HG02884 (cell line): ENCODE measurements around the gene GGTLC2.
"Not testable (repeated sequence)": the region's sequence is repeated elsewhere in the genome, so short reads cannot be mapped to it uniquely, and the experiment has no call there.

ENCODE experiments used
- ATAC-seq: cut with Tn5 transposase; IDR thresholded peaks from one replicate; pipeline ENCODE4 v1.9.1; 2021; ENCODE audit warnings: mild to moderate bottlenecking, moderate library complexity; ENCODE audit not compliant: unreplicated experiment

Gene GGTLC2

GRCh38 chr22:22667966-22668880 is 23.8 kb downstream of the GGTLC2 start:
- no peak for ATAC-seq

GRCh38 chr22:22669093-22669492 is 24.7 kb downstream of the GGTLC2 start:
- ATAC-seq = no peak

DNA sequence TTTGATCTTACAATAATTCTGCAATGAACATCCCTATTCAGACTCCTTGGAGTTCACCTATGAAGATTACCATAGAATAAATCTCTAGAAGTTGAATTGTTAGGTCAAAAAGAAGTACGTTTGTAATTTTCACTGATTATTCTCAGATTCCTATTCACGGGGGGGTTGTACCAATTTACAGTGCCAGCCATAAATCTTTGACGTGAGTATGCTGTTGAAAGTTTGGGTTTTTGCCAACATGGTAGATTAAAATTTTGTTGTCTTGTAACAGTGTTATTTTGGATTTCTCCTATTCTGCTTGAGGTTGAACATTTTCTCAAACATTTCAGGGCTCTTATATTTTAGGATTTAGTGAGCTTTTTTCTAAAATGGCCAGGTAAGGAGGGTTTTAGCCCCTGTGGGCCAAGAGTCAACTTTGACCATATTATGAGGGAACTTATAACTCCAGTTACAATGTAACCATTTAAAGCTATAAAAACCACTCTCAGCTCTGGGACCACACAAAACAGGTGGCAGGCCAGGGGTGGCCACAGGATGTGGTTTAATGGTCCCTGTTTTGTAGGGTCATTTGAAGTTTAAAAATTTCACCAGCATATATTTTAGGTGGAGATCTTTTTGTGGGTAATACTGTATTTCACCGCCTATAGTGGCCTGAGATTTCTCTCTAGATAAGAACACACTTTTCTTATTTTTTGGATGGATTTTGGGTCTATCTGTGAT is 25.8 kb downstream of the GGTLC2 start:
- ATAC-seq = no peak

DNA sequence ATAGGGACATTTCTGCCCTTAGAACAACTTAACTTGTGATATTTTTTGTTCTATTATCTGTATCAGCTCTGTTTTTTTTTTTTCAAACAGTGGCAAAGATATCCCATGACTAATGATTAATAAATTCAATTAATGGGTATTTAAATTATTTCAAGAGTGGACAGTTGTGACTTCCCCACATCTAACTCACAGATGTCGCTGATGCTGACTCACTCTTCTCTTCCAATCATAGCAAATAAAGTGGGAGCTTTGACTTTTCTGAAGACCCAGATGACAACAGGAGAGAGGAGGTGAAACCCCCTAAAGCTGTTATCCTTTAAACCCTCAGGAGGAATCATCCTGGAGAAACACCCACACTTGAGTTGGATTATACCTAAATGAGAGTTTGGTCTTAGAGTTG is 27.1 kb downstream of the GGTLC2 start:
- ATAC-seq = no peak

DNA sequence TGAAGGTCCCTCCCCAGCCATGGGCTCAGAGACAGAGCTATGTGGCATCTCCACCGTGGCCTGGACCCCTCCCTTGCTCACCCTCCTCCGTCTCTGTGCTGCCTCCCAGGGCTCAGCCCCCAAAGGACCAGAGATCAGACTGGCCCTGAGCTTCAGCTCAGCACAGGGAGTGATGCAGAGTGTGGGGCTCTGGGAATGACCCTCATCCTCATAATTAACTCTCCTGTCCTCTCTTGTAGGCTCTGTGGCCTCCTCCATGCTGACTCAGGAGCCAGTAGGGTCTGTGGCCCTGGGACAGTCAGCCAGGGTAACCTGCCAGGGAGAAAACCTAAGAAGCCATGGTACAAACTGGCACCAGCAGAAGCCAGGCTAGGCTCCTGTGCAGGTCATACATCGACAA is 28.7 kb downstream of the GGTLC2 start:
- ATAC-seq = no peak

DNA sequence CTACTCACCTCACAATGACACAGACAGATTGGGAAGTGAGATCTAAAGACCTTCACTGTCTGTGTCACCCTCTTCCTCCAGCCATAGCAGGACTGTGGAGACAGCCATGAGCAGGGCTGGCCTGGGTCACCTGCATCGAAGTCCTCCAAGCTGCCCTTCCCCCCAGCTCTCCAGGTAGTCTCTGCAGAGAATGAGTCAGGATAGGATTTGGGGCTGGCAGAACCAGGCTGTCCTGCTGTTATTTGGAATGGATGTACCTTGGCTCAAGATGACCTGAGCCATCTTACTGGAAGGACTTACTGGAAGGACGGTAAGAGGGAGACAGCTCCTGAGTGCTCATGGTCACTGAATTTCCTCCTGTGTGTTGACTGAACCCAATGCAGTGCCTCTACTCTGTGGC is 29.2 kb downstream of the GGTLC2 start:
- no peak for ATAC-seq

GRCh38 chr22:22674467-22674866 is 30.1 kb downstream of the GGTLC2 start:
- ATAC-seq = no peak

GRCh38 chr22:22678970-22679369 is 34.6 kb downstream of the GGTLC2 start:
- no peak for ATAC-seq

DNA sequence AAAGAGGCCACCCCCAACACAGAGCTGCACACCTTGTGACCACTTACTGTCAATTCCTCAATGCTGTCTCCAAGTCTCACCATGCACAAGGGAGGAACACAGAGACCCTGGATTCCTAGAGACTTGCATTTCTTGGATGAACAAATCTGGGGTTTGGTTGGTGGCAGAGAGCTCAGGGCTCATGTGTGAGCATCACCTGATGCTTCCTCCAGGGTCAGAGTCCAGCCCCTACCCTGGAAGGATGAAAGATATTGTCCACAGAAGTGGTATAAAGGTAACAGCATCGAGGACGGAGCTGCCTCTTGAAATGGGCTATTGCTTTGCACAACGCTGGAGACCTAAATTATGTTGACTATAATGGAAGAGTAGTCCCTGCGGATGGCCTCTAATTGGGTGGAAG is 36.0 kb downstream of the GGTLC2 start:
- ATAC-seq = no peak

DNA sequence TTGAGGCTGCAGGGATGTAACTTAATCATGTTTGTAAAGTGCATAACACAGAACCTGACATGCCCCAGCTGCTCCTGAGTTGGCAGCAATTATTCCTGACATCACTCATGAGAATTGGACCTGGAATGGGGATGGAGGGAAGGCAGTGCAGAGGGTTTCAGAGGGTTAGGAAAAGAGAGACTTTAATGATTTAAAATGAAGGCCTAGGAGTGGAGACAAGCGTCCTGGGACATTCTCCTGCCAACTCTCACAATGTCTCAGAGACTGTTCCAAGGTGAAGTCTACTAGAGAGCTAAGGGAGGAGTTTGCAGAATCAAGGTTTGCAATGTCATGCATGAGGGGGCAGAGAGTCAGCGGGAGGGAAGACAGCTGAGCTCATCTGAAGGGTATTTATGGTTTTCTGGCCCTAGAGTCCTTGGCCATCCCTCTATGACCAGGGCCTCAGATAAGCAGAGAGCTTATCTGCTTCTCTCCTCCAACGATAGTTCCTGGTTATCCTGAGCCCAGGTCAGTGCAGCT is 36.9 kb downstream of the GGTLC2 start:
- no peak for ATAC-seq

DNA sequence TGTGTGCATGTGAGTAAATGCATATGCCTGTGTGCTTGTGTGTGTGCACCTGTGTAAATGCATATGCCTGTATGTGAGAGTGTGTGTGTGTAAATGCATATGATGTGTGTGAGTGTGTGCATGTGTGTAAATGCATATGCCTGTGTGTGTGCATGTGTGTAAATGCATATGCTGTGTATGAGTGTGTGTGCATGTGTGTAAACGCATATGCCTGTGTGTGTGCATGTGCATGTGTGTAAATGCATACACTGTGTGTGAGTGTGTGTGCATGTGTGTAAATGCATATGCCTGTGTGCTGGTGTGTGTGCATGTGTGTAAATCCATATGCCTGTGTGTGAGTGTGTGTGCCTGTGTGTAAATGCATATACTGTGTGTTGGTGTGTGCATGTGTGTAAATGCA is 37.8 kb downstream of the GGTLC2 start:
- ATAC-seq = no peak

GRCh38 chr22:22682807-22683667 is 38.6 kb downstream of the GGTLC2 start:
- ATAC-seq = no peak

GRCh38 chr22:22683668-22684361 is 39.4 kb downstream of the GGTLC2 start:
- ATAC-seq = no peak

GRCh38 chr22:22684580-22685561 is 40.5 kb downstream of the GGTLC2 start:
- ATAC-seq = no peak

DNA sequence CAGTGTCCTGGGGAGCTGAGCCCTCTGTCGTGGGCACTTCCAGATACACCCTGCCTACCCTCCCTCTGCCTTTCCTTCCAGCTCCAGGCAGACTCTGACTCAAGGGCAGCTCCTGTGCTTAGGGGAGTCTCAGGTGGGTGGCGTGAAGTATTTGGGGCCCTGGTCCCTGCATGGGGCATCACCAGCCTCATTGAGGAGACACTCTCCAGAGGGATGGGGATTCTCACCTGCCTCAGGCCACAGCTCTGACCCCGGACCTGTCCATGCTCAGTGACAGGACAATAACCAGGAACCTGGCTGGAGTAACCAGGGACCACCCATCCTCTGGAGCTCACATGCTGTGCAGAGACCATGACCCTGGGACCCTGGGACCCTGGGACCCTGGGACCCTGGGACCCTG is 41.2 kb downstream of the GGTLC2 start:
- no peak for ATAC-seq

GRCh38 chr22:22686202-22687115 is 42.0 kb downstream of the GGTLC2 start:
- not testable (repeated sequence) for ATAC-seq

DNA sequence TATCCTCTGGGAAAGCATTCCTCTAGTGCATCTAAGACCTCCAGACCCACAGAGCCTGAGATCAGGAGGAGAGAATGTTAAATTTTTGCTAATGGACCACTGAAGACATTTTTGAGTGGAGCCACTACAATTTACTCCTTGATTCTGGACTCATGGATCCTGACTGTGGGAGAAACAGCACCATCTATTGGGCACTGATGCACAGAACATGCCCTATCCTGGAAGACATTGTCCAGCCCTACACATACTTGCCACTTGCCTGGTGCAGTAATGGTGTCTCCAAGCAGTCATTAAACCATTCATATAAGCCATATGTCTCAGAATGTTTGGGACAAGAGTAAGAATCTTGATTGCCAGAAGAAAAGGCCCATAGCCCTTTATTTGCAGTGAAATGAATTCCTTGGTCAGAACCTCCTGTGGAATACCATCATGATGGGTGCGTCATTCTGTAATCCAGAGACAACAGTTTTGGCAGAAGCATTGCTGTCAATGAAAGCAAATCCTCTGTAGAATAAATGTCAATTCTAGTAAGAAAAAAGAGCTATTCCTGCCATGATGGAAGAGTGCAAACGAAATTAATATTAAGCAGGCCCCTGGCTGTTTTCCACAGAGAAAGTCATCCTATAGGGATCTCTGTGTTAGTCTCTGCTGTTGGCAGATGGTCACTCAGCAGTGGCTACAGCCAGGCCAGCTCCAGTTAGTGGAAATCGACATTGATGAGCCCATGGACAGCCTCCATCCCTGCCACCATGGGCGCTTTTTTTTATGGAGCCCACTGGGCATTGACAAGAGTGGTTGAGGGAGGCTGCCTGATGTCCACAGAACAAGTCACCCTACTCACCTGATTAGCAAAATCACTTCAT is 43.5 kb downstream of the GGTLC2 start:
- ATAC-seq = no peak
